Ectodermal cell (in vitro differentiated cells): ENCODE data around the gene SDCCAG8.

Experiments used
- H3K27ac ChIP-seq: 2 replicates; pipeline ENCODE4 v1.7.0; 2013; ENCODE audit warnings: mild to moderate bottlenecking, low read depth, low read length; ENCODE audit not compliant: insufficient read depth, poor library complexity, severe bottlenecking
- H3K27me3 ChIP-seq: 2 replicates; pipeline ENCODE4 v1.7.0; 2013; ENCODE audit warnings: mild to moderate bottlenecking, low read length; ENCODE audit not compliant: insufficient read depth, control insufficient read depth, poor library complexity, severe bottlenecking
- H3K36me3 ChIP-seq: one replicate; pipeline ENCODE4 v1.7.0; 2013; ENCODE audit warnings: low read length; ENCODE audit not compliant: control insufficient read depth, insufficient read depth
- H3K4me1 ChIP-seq: one replicate; pipeline ENCODE4 v1.7.0; 2013; ENCODE audit warnings: low read length; ENCODE audit not compliant: control insufficient read depth, insufficient read depth
- H3K4me3 ChIP-seq: 2 replicates; pipeline ENCODE4 v1.7.0; 2013; ENCODE audit warnings: low read depth, low read length, control low read depth; ENCODE audit not compliant: insufficient read depth
- H3K9me3 ChIP-seq: 2 replicates; pipeline ENCODE4 v1.7.0; 2013; ENCODE audit warnings: mild to moderate bottlenecking, low read length, moderate library complexity; ENCODE audit not compliant: control insufficient read depth
- WGBS, 2 experiments: methylation state at CpG; one replicate each; pipeline ENCODE4 v1.1.7; 2013; ENCODE audit warnings: missing lambda C conversion rate in 2 of 2; 5-methylcytosine and 5-hydroxymethylcytosine counted together

SDCCAG8 gene

GRCh38 chr1:243253926-243254232 lies 2.0 kb upstream of the SDCCAG8 start:
- no peaks in the 10 kb centered on the region for H3K9me3 ChIP-seq
- peak overlapping the region; percentile 94 for H3K27ac ChIP-seq
- H3K4me3 ChIP-seq: peak overlapping the region; percentile 79
- WGBS, 2 experiments: 0% methylated on average over 4 of the region's 4 CpGs
- H3K4me1 ChIP-seq: peaks cover 2% of the 10 kb centered on the region
- no peaks in the 10 kb centered on the region for H3K36me3 ChIP-seq
- H3K27me3 ChIP-seq: no peaks in the 10 kb centered on the region

- Histone ChIP-seq H3K4me3 (peak overlapping the region; percentile 79), H3K36me3 (no peaks in the 10 kb centered on the region), H3K9me3 (no peaks in the 10 kb centered on the region), H3K27me3 (no peaks in the 10 kb centered on the region), H3K27ac (peak overlapping the region; percentile 94), H3K4me1 (peaks cover 2% of the 10 kb centered on the region)
- WGBS, 2 experiments: 0% methylated on average over 50 of the region's 50 CpGs
Measured at GRCh38 chr1:243254233-243254926, 1.5 kb upstream of the SDCCAG8 start.

GRCh38 chr1:243254927-243255790 lies 682 bp upstream of the SDCCAG8 start, which contains the start of gene CEP170:
Gene CEP170 (minus strand): TSS chr1:243255281. CDS start chr1:243225280, 30,001 bp downstream.
- Histone ChIP-seq H3K4me3 (peak within 1 kb of the TSS; percentile 79), H3K36me3 (no peaks in the 10 kb centered on the region), H3K9me3 (no peaks in the 10 kb centered on the region), H3K4me1 (peaks cover 2% of the 10 kb centered on the region), H3K27me3 (no peaks in the 10 kb centered on the region), H3K27ac (peak within 1 kb of the TSS; percentile 94)
- 0% methylated on average over 74 of the region's 74 CpGs for WGBS, 2 experiments

- Histone ChIP-seq H3K9me3 (no peaks in the 10 kb centered on the region), H3K27me3 (no peaks in the 10 kb centered on the region), H3K4me1 (peaks cover 2% of the 10 kb centered on the region), H3K27ac (no peak overlapping the region), H3K36me3 (no peaks in the 10 kb centered on the region), H3K4me3 (peak overlapping the region; percentile 79)
- 76 to 79% methylated on average over 2 of the region's 2 CpGs for WGBS, 2 experiments
Measured at GRCh38 chr1:243256590-243256989, 749 bp downstream of the SDCCAG8 start.

GRCh38 chr1:243257189-243257588 lies 1.3 kb downstream of the SDCCAG8 start:
- Histone ChIP-seq H3K27ac (no peak overlapping the region), H3K4me3 (no peak overlapping the region), H3K4me1 (peaks cover 2% of the 10 kb centered on the region), H3K27me3 (no peaks in the 10 kb centered on the region), H3K36me3 (no peaks in the 10 kb centered on the region), H3K9me3 (no peaks in the 10 kb centered on the region)
- 100% methylated on average over 1 of the region's 1 CpG; no CpG with 5 or more reads in 1 of the 2 experiments for WGBS, 2 experiments

GRCh38 chr1:243258731-243259130 lies 2.9 kb downstream of the SDCCAG8 start:
- Histone ChIP-seq H3K27ac (no peak overlapping the region), H3K36me3 (no peaks in the 10 kb centered on the region), H3K4me1 (peaks cover 2% of the 10 kb centered on the region), H3K9me3 (no peaks in the 10 kb centered on the region), H3K27me3 (no peaks in the 10 kb centered on the region), H3K4me3 (no peak overlapping the region)
- 92 to 94% methylated on average over 7 of the region's 7 CpGs for WGBS, 2 experiments

GRCh38 chr1:243260221-243260880 lies 4.5 kb downstream of the SDCCAG8 start:
- WGBS, 2 experiments: 67 to 69% methylated on average over 3 to 4 of the region's 4 CpGs
- Histone ChIP-seq H3K36me3 (no peaks in the 10 kb centered on the region), H3K4me1 (peaks cover 2% of the 10 kb centered on the region), H3K27me3 (no peaks in the 10 kb centered on the region), H3K4me3 (no peak overlapping the region), H3K27ac (no peak overlapping the region), H3K9me3 (no peaks in the 10 kb centered on the region)

- no peaks in the 10 kb centered on the region for H3K27me3 ChIP-seq
- no peaks in the 10 kb centered on the region for H3K9me3 ChIP-seq
- peaks cover 2% of the 10 kb centered on the region for H3K4me1 ChIP-seq
- WGBS, 2 experiments: 90 to 94% methylated on average over 1 of the region's 1 CpG
- H3K27ac ChIP-seq: no peak overlapping the region
- H3K4me3 ChIP-seq: no peak overlapping the region
- no peaks in the 10 kb centered on the region for H3K36me3 ChIP-seq
Measured at GRCh38 chr1:243261390-243261789, 5.5 kb downstream of the SDCCAG8 start.

GRCh38 chr1:243264717-243265116 lies 8.9 kb downstream of the SDCCAG8 start:
- peaks cover 4% of the 10 kb centered on the region for H3K4me1 ChIP-seq
- H3K36me3 ChIP-seq: no peaks in the 10 kb centered on the region
- no peaks in the 10 kb centered on the region for H3K9me3 ChIP-seq
- no peak overlapping the region for H3K4me3 ChIP-seq
- H3K27me3 ChIP-seq: no peaks in the 10 kb centered on the region
- 94 to 100% methylated on average over 2 of the region's 2 CpGs for WGBS, 2 experiments
- H3K27ac ChIP-seq: no peak overlapping the region

- no peaks in the 10 kb centered on the region for H3K36me3 ChIP-seq
Measured at GRCh38 chr1:243266231-243266630, 10.4 kb downstream of the SDCCAG8 start.

More at GRCh38 chr1:243266231-243266630, 10.4 kb downstream of the SDCCAG8 start:
- Histone ChIP-seq H3K27ac (no peak overlapping the region), H3K27me3 (no peaks in the 10 kb centered on the region), H3K4me1 (peaks cover 4% of the 10 kb centered on the region), H3K9me3 (no peaks in the 10 kb centered on the region), H3K4me3 (no peak overlapping the region)
- 85 to 90% methylated on average over 4 of the region's 4 CpGs for WGBS, 2 experiments
